ENCODE data around the gene GDPD4. TPM values are rescaled to one million over a fixed set of nuclear protein-coding genes. Genes with fewer than 3 reads are reported as not detected.

Gene GDPD4
- total and polyA plus RNA-seq, 4 donors: not detected

DNA sequence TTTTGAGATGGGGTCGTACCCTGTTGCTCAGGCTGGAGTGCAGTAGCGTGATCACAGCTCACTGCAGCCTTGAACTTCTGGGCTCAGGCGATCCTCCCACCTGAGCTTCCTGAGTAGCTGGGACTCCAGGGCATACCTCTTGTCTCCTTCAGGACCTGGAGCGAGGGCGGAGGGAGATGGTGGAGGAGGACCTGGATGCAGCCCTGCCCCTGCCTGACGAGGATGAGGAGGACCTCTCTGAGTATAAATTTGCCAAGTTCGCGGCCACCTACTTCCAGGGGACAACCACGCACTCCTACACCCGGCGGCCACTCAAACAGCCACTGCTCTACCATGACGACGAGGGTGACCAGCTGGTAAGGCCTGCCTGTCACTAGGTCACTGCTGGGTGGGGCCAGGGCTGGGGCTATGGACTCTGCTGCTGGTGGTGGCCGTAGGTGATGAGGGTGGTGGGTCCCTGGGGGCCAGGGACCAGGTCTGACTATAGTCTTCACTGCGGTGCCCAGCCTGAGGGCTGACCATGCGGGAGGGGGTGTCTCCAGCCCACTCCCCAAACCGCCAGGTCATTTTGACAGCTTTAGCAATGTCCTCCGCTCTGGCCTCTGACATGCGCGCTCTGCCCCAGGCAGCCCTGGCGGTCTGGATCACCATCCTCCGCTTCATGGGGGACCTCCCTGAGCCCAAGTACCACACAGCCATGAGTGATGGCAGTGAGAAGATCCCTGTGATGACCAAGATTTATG, 119.5 kb downstream of the GDPD4 start:
- no peaks in the 10 kb centered on the region for H3K9me3 ChIP-seq (ENCODE audit: control insufficient read depth in 4 of 4, insufficient read depth in 3 of 4, low read length in 3 of 4)
- no peak overlapping the region for H3K4me3 ChIP-seq
- TF ChIP-seq, protein P1, sequence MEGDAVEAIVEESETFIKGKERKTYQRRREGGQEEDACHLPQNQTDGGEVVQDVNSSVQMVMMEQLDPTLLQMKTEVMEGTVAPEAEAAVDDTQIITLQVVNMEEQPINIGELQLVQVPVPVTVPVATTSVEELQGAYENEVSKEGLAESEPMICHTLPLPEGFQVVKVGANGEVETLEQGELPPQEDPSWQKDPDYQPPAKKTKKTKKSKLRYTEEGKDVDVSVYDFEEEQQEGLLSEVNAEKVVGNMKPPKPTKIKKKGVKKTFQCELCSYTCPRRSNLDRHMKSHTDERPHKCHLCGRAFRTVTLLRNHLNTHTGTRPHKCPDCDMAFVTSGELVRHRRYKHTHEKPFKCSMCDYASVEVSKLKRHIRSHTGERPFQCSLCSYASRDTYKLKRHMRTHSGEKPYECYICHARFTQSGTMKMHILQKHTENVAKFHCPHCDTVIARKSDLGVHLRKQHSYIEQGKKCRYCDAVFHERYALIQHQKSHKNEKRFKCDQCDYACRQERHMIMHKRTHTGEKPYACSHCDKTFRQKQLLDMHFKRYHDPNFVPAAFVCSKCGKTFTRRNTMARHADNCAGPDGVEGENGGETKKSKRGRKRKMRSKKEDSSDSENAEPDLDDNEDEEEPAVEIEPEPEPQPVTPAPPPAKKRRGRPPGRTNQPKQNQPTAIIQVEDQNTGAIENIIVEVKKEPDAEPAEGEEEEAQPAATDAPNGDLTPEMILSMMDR (IDR thresholded peaks at IDR 0.05; ENCODE audit: control extremely low read depth, extremely low read depth): no peak
- no peak overlapping the region for H3K9ac ChIP-seq (ENCODE audit: insufficient read depth in 1 of 2, low read length in 2 of 2)
- WGBS, 2 donors: 87 to 91% methylated on average over 22 of the region's 22 CpGs
- no peak for DNase-seq
- H3K27ac ChIP-seq (ENCODE audit: low read depth in 1 of 2, low read length in 1 of 2): no peak overlapping the region
- no peak for ATAC-seq (ENCODE audit: insufficient read depth, low FRiP score)
- H3K36me3 ChIP-seq (ENCODE audit: control insufficient read depth in 4 of 4, insufficient read depth in 4 of 4, low read length in 4 of 4): no peaks in the 10 kb centered on the region
- H3K27me3 ChIP-seq (ENCODE audit: control insufficient read depth in 3 of 3, insufficient read depth in 3 of 3, low read length in 2 of 3): no peaks in the 10 kb centered on the region
- no peaks in the 10 kb centered on the region for H3K4me1 ChIP-seq (ENCODE audit: control insufficient read depth in 5 of 5, insufficient read depth in 5 of 5, low read length in 5 of 5)

DNA sequence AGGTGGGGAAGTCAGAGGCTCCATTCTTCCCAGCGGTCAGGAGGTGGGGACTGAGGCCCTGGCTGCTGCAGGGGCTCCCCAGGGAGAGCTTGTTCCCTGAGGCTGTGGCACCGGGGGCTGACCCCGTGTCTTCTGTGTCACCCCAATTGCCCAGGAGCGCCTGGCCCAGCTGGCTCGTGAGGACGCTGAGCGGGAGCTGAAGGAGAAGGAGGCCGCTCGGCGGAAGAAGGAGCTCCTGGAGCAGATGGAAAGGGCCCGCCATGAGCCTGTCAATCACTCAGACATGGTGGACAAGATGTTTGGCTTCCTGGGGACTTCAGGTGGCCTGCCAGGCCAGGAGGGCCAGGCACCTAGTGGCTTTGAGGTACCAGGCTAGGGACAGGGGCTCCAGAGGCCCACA, 120.3 kb downstream of the GDPD4 start:
- no peak for DNase-seq
- WGBS, 2 donors: 91 to 93% methylated on average over 10 to 11 of the region's 11 CpGs
- no peak overlapping the region for H3K27ac ChIP-seq (ENCODE audit: low read depth in 1 of 2, low read length in 1 of 2)

DNA sequence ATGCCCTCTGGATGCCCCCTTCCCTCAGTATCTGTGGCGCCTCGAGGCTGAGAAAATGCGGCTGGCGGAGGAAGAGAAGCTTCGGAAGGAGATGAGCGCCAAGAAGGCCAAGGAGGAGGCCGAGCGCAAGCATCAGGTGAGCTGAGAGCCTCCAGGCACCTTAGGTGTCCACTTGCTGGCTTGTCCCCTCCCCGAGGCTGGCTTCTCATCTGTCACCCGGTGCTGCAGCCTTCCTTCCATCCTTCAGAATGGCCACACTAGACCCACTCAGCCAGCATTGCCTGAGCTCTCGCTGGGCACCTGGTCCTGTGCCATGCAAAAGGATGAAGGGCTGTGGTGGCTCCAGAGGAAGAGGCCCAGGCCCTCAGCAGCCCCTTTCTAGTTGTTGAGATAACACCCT, 121.1 kb downstream of the GDPD4 start:
- Histone ChIP-seq H3K4me3 (no peak overlapping the region), H3K9ac (ENCODE audit: insufficient read depth in 1 of 2, low read length in 2 of 2) (no peak overlapping the region), H3K27ac (ENCODE audit: low read depth in 1 of 2, low read length in 1 of 2) (no peak overlapping the region), H3K4me1 (ENCODE audit: control insufficient read depth in 5 of 5, insufficient read depth in 5 of 5, low read length in 5 of 5) (peaks cover 0 to 6% (median 0%) of the 10 kb centered on the region in 5 donors), H3K36me3 (ENCODE audit: control insufficient read depth in 4 of 4, insufficient read depth in 4 of 4, low read length in 4 of 4) (no peaks in the 10 kb centered on the region), H3K27me3 (ENCODE audit: control insufficient read depth in 3 of 3, insufficient read depth in 3 of 3, low read length in 2 of 3) (no peaks in the 10 kb centered on the region), H3K9me3 (ENCODE audit: control insufficient read depth in 4 of 4, insufficient read depth in 3 of 4, low read length in 3 of 4) (no peaks in the 10 kb centered on the region)
- ATAC-seq (ENCODE audit: insufficient read depth, low FRiP score) (no peak), DNase-seq (no peak)
- 91 to 92% methylated on average over 11 of the region's 11 CpGs for WGBS, 2 donors
- TF ChIP-seq, protein P1 (IDR thresholded peaks at IDR 0.05; ENCODE audit: control extremely low read depth, extremely low read depth): no peak

More for the DNA sequence above, 120.3 kb downstream of the GDPD4 start:
- no peaks in the 10 kb centered on the region for H3K36me3 ChIP-seq (ENCODE audit: control insufficient read depth in 4 of 4, insufficient read depth in 4 of 4, low read length in 4 of 4)
- TF ChIP-seq, protein P1 (IDR thresholded peaks at IDR 0.05; ENCODE audit: control extremely low read depth, extremely low read depth): no peak
- H3K4me1 ChIP-seq (ENCODE audit: control insufficient read depth in 5 of 5, insufficient read depth in 5 of 5, low read length in 5 of 5): no peaks in the 10 kb centered on the region
- H3K9me3 ChIP-seq (ENCODE audit: control insufficient read depth in 4 of 4, insufficient read depth in 3 of 4, low read length in 3 of 4): no peaks in the 10 kb centered on the region
- no peaks in the 10 kb centered on the region for H3K27me3 ChIP-seq (ENCODE audit: control insufficient read depth in 3 of 3, insufficient read depth in 3 of 3, low read length in 2 of 3)
- ATAC-seq (ENCODE audit: insufficient read depth, low FRiP score): no peak
- no peak overlapping the region for H3K4me3 ChIP-seq
- H3K9ac ChIP-seq (ENCODE audit: insufficient read depth in 1 of 2, low read length in 2 of 2): no peak overlapping the region

All from lung (tissue), 12 donors.